ENCODE data around the gene CFDP1. TPM values are rescaled to one million over a fixed set of nuclear protein-coding genes. Genes with fewer than 3 reads are reported as not detected.

The CFDP1 gene
- total and polyA plus RNA-seq, 5 donors from 2014 or later: 32.0 to 63.8 (median 40.2) TPM

DNA sequence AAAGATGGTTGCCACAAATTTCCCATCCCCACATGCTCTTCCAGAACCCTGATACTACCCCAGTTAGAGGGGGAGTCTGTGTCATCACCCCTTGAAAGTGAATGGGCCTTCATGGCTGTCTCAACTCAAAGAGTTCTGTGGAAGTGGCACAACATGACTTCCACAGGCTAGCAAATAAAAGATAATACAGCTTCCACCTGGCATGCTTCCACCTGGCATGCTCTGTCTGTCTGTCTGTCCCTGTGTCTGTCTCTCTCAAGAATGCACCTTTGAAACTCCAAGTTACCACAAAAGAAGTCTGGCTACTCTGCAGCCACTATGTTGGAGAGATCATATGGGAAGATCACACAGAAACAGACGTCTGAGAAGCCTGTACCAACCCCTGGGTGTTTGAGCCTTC, 35.0 kb downstream of the CFDP1 start:
- Histone ChIP-seq H3K9me3 (ENCODE audit: control insufficient read depth in 2 of 2, low read length in 2 of 2) (no peaks in the 10 kb centered on the region), H3K4me3 (ENCODE audit: low read depth, low read length) (no peak overlapping the region), H3K27me3 (ENCODE audit: control insufficient read depth, insufficient read depth, low read length) (no peaks in the 10 kb centered on the region), H3K4me1 (ENCODE audit: control insufficient read depth, insufficient read depth, low read length, poor library complexity, severe bottlenecking) (no peaks in the 10 kb centered on the region), H3K27ac (ENCODE audit: insufficient read depth, low read length, poor library complexity, severe bottlenecking) (no peak overlapping the region), H3K36me3 (ENCODE audit: control insufficient read depth, insufficient read depth, low read length) (peaks cover 11% of the 10 kb centered on the region)
- peak overlapping the region in 1 of 3 donors; percentile 42 for H3K27ac Mint-ChIP-seq
- no peak for ATAC-seq (ENCODE audit: low read depth in 2 of 2)
- peaks cover 15% of the 10 kb centered on the region for H3K36me3 Mint-ChIP-seq
- no peak overlapping the region for H3K4me3 Mint-ChIP-seq
- no peaks in the 10 kb centered on the region for H3K27me3 Mint-ChIP-seq
- peaks cover 2 to 7% (median 5%) of the 10 kb centered on the region in 4 donors for H3K4me1 Mint-ChIP-seq
- no peaks in the 10 kb centered on the region for H3K9me3 Mint-ChIP-seq
- DNase-seq: no peak

DNA sequence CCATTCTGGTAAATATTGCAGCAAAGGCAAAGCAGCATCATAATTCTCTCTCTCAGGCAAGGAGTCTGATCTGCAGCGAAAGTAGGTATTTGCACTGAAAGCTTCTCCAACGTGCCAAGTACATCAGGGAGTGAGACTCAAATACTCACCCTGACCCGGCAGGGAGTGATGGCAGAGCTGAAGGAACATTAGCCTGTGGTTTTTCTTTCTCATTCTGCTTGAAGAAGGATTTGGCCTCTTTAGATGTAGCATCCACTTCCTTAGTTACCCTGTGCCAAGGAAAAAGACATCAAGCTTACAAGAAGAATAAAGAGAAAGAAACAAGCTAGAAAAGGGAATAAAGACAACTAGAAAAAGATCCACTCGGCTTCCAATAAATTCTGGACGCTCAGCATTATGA, 38.4 kb downstream of the CFDP1 start:
- H3K9me3 Mint-ChIP-seq: no peaks in the 10 kb centered on the region
- Histone ChIP-seq H3K4me3 (ENCODE audit: low read depth, low read length) (no peak overlapping the region), H3K27ac (ENCODE audit: insufficient read depth, low read length, poor library complexity, severe bottlenecking) (no peak overlapping the region), H3K27me3 (ENCODE audit: control insufficient read depth, insufficient read depth, low read length) (no peaks in the 10 kb centered on the region), H3K4me1 (ENCODE audit: control insufficient read depth, insufficient read depth, low read length, poor library complexity, severe bottlenecking) (no peaks in the 10 kb centered on the region), H3K9me3 (ENCODE audit: control insufficient read depth in 2 of 2, low read length in 2 of 2) (no peaks in the 10 kb centered on the region), H3K36me3 (ENCODE audit: control insufficient read depth, insufficient read depth, low read length) (peaks cover 33% of the 10 kb centered on the region)
- no peak overlapping the region for H3K4me3 Mint-ChIP-seq
- no peak overlapping the region for H3K27ac Mint-ChIP-seq
- ATAC-seq (ENCODE audit: low read depth in 2 of 2) (no peak), DNase-seq (no peak)
- H3K4me1 Mint-ChIP-seq: peaks cover 0 to 6% (median 0%) of the 10 kb centered on the region in 4 donors
- no peaks in the 10 kb centered on the region for H3K27me3 Mint-ChIP-seq
- peaks cover 26% of the 10 kb centered on the region for H3K36me3 Mint-ChIP-seq

DNA sequence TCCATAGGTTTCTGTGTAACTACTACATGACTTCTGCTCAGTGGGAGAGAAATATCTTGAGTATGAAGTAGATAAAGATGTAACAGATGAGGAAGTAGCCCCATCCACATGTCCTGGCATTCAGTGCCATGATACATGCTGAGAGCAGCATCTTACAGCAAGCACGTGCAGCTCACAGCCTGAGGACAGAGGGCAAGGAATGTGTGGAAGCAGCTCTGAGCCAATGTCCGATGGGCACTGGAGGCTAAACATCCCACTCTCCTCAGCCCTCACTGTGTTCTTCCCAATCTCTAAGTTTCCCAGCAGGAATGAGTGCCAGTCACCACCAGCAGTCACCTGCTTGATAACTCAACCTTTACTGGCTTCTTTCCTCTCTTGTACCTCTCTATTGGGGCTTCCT, 40.4 kb downstream of the CFDP1 start:
- Histone ChIP-seq H3K36me3 (ENCODE audit: control insufficient read depth, insufficient read depth, low read length) (peaks cover 35% of the 10 kb centered on the region), H3K27me3 (ENCODE audit: control insufficient read depth, insufficient read depth, low read length) (no peaks in the 10 kb centered on the region), H3K4me1 (ENCODE audit: control insufficient read depth, insufficient read depth, low read length, poor library complexity, severe bottlenecking) (no peaks in the 10 kb centered on the region), H3K27ac (ENCODE audit: insufficient read depth, low read length, poor library complexity, severe bottlenecking) (no peak overlapping the region), H3K9me3 (ENCODE audit: control insufficient read depth in 2 of 2, low read length in 2 of 2) (no peaks in the 10 kb centered on the region), H3K4me3 (ENCODE audit: low read depth, low read length) (no peak overlapping the region)
- H3K27ac Mint-ChIP-seq: no peak overlapping the region
- peaks cover 0 to 5% (median 4%) of the 10 kb centered on the region in 4 donors for H3K4me1 Mint-ChIP-seq
- H3K27me3 Mint-ChIP-seq: no peaks in the 10 kb centered on the region
- DNase-seq (no peak), ATAC-seq (ENCODE audit: low read depth in 2 of 2) (no peak)
- no peak overlapping the region for H3K4me3 Mint-ChIP-seq
- peaks cover 25% of the 10 kb centered on the region for H3K36me3 Mint-ChIP-seq
- H3K9me3 Mint-ChIP-seq: no peaks in the 10 kb centered on the region

DNA sequence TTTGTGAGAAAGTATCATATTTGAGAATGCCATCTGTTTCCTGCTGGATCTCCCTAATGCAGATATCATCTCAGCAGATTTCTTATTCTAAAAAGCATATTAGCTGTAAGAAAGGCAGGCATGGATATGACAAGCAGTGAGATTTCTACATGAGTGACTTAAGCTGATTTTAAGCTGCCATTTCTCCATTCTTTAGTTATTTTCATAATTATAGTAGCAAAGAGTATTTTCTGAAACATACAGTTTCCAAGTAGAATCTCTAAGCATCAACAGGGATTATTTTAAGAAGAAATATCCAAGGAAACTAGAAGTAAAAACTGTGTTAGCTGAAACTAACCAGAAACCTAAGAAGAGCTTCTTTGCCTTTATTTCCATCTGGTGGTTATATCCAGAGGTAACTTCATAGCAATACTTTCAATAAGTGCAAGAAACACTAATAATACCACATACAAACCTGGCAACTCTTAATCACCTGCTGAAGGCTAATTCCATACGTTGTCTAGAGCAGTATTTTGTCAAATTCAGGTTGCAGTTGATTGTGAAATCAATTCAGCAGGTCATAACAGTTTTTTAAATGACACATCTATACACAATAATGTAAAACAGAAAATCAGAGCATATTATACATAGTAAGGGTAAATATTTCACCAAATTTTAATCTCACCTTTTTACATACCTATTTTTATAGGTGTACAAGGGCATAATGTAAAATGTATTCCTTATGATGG, 42.2 kb downstream of the CFDP1 start:
- DNase-seq: no peak
- Histone ChIP-seq H3K4me3 (ENCODE audit: low read depth, low read length) (no peak overlapping the region), H3K9me3 (ENCODE audit: control insufficient read depth in 2 of 2, low read length in 2 of 2) (no peaks in the 10 kb centered on the region), H3K27me3 (ENCODE audit: control insufficient read depth, insufficient read depth, low read length) (no peaks in the 10 kb centered on the region), H3K4me1 (ENCODE audit: control insufficient read depth, insufficient read depth, low read length, poor library complexity, severe bottlenecking) (no peaks in the 10 kb centered on the region), H3K36me3 (ENCODE audit: control insufficient read depth, insufficient read depth, low read length) (peaks cover 35% of the 10 kb centered on the region), H3K27ac (ENCODE audit: insufficient read depth, low read length, poor library complexity, severe bottlenecking) (no peak overlapping the region)
- Mint-ChIP-seq H3K36me3 (peaks cover 23% of the 10 kb centered on the region), H3K27ac (no peak overlapping the region), H3K27me3 (no peaks in the 10 kb centered on the region), H3K4me3 (no peak overlapping the region), H3K9me3 (no peaks in the 10 kb centered on the region), H3K4me1 (peaks cover 0 to 5% (median 3%) of the 10 kb centered on the region in 4 donors)
- ATAC-seq (ENCODE audit: low read depth in 2 of 2): no peak

DNA sequence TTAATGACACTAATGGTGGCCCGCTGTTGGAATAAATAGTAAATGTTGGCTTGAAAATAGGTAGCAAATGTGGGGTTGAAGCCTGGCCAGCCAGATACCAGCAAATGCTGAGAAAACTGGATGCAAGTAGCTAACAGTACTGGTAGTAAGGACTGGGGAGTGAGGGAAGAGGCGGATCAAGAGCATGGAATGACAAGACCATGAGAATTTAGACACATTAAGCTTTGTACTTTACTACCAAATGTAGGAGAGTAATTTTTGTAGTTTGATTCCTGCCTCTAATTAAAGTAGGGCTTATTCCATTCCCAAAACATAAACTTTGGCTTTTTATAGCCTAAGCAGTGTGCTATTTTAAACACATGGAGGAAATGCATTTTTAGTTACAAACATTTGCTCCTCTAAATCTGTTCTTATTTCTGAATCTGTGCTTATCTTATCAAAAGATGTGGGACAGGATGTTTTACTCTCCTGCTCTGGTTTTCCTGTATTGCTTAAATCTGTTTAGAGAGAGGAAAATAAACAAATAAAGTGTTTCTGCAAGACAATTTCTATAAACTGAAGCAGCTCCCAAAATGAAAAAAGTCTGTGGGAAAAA, 44.1 kb downstream of the CFDP1 start:
- Histone ChIP-seq H3K4me3 (ENCODE audit: low read depth, low read length) (no peak overlapping the region), H3K36me3 (ENCODE audit: control insufficient read depth, insufficient read depth, low read length) (peaks cover 27% of the 10 kb centered on the region), H3K27me3 (ENCODE audit: control insufficient read depth, insufficient read depth, low read length) (no peaks in the 10 kb centered on the region), H3K27ac (ENCODE audit: insufficient read depth, low read length, poor library complexity, severe bottlenecking) (no peak overlapping the region), H3K9me3 (ENCODE audit: control insufficient read depth in 2 of 2, low read length in 2 of 2) (no peaks in the 10 kb centered on the region), H3K4me1 (ENCODE audit: control insufficient read depth, insufficient read depth, low read length, poor library complexity, severe bottlenecking) (no peaks in the 10 kb centered on the region)
- Mint-ChIP-seq H3K27ac (peak overlapping the region in 2 of 3 donors; percentile 44), H3K4me1 (peaks cover 2 to 11% (median 5%) of the 10 kb centered on the region in 4 donors), H3K4me3 (no peak overlapping the region), H3K36me3 (peaks cover 19% of the 10 kb centered on the region), H3K9me3 (no peaks in the 10 kb centered on the region), H3K27me3 (no peaks in the 10 kb centered on the region)
- no peak for ATAC-seq (ENCODE audit: low read depth in 2 of 2)
- no peak for DNase-seq

GRCh38 chr16:75387951-75388350, 45.4 kb downstream of the CFDP1 start:
- H3K4me3 ChIP-seq (ENCODE audit: low read depth, low read length): no peak overlapping the region
- DNase-seq (no peak), ATAC-seq (ENCODE audit: low read depth in 2 of 2) (no peak)
- no peaks in the 10 kb centered on the region for H3K27me3 Mint-ChIP-seq
- no peaks in the 10 kb centered on the region for H3K9me3 Mint-ChIP-seq
- H3K27me3 ChIP-seq (ENCODE audit: control insufficient read depth, insufficient read depth, low read length): no peaks in the 10 kb centered on the region
- no peak overlapping the region for H3K4me3 Mint-ChIP-seq
- H3K4me1 ChIP-seq (ENCODE audit: control insufficient read depth, insufficient read depth, low read length, poor library complexity, severe bottlenecking): no peaks in the 10 kb centered on the region
- peaks cover 5 to 11% (median 7%) of the 10 kb centered on the region in 4 donors for H3K4me1 Mint-ChIP-seq
- H3K27ac ChIP-seq (ENCODE audit: insufficient read depth, low read length, poor library complexity, severe bottlenecking): no peak overlapping the region
- peak overlapping the region in 1 of 3 donors; percentile 61 for H3K27ac Mint-ChIP-seq
- no peaks in the 10 kb centered on the region for H3K9me3 ChIP-seq (ENCODE audit: control insufficient read depth in 2 of 2, low read length in 2 of 2)
- peaks cover 20% of the 10 kb centered on the region for H3K36me3 ChIP-seq (ENCODE audit: control insufficient read depth, insufficient read depth, low read length)
- H3K36me3 Mint-ChIP-seq: peaks cover 13% of the 10 kb centered on the region

- ATAC-seq (ENCODE audit: low read depth in 2 of 2) (peak in 1 of 2 donors; percentile 60), DNase-seq (peak in 2 of 3 donors; percentile 64 to 79)
- Histone ChIP-seq H3K27me3 (ENCODE audit: control insufficient read depth, insufficient read depth, low read length) (no peaks in the 10 kb centered on the region), H3K27ac (ENCODE audit: insufficient read depth, low read length, poor library complexity, severe bottlenecking) (no peak overlapping the region), H3K36me3 (ENCODE audit: control insufficient read depth, insufficient read depth, low read length) (peaks cover 7% of the 10 kb centered on the region), H3K4me1 (ENCODE audit: control insufficient read depth, insufficient read depth, low read length, poor library complexity, severe bottlenecking) (peaks cover 16% of the 10 kb centered on the region), H3K9me3 (ENCODE audit: control insufficient read depth in 2 of 2, low read length in 2 of 2) (no peaks in the 10 kb centered on the region), H3K4me3 (ENCODE audit: low read depth, low read length) (no peak overlapping the region)
- H3K4me1 Mint-ChIP-seq: peaks cover 19 to 28% (median 22%) of the 10 kb centered on the region in 4 donors
- H3K4me3 Mint-ChIP-seq: peak overlapping the region in 1 of 4 donors; percentile 83
- no peak overlapping the region for H3K27ac Mint-ChIP-seq
- no peaks in the 10 kb centered on the region for H3K27me3 Mint-ChIP-seq
- peaks cover 5% of the 10 kb centered on the region for H3K36me3 Mint-ChIP-seq
- H3K9me3 Mint-ChIP-seq: no peaks in the 10 kb centered on the region
Observed at GRCh38 chr16:75385507-75386152, 47.7 kb downstream of the CFDP1 start.

Measured in CD4-positive, CD25-positive, alpha-beta regulatory T cell (primary cell).